HEK293 (cell line): ENCODE data around the gene RSPH9.

Experiments used
- CTCF ChIA-PET: fragments of 350-600 bp; formaldehyde crosslinking; extraction: SDS; loops from one replicate; lab custom pipeline; 2021; ENCODE audit warnings: antibody characterized with exemption; lab: Yijun Ruan, JAX
- POLR2A ChIA-PET: fragments of 300-600 bp; formaldehyde crosslinking; extraction: SDS; loops from one replicate; lab custom pipeline; 2020; ENCODE audit warnings: antibody characterized with exemption, inconsistent platforms; lab: Yijun Ruan, JAX
- H3K27ac ChIP-seq: fragments of 200-500 bp; sonication (Bioruptor generic); 2 replicates; pipeline ENCODE4 v1.5.1; 2014; ENCODE audit warnings: low read depth, low read length, control low read depth, inconsistent platforms; ENCODE audit errors: extremely low read depth
- H3K36me3 ChIP-seq, 2 experiments: fragments of 200-500 bp in 1 of 2; sonication (Bioruptor generic) in 1 of 2; 1 replicate in 1 of 2; 2 replicates in 1 of 2; pipeline ENCODE4 v1.5.1; 2014 to 2017; ENCODE audit warnings: inconsistent platforms in 2 of 2, low read length in 2 of 2; ENCODE audit not compliant: control insufficient read depth in 2 of 2, insufficient read depth in 1 of 2
- H3K4me1 ChIP-seq: fragments of 200-500 bp; sonication (Bioruptor generic); 2 replicates; pipeline ENCODE4 v1.5.1; 2014; ENCODE audit warnings: mild to moderate bottlenecking, low read length, inconsistent platforms; ENCODE audit not compliant: control insufficient read depth, insufficient read depth
- H3K4me3 ChIP-seq: 2 replicates; pipeline ENCODE4 v1.5.1; 2011; ENCODE audit warnings: low read depth, mild to moderate bottlenecking, control low read depth, low read length, moderate library complexity
- H3K9me3 ChIP-seq: fragments of 200-500 bp; sonication (Bioruptor generic); 2 replicates; pipeline ENCODE4 v1.5.1; 2014; ENCODE audit warnings: low read depth, low read length, inconsistent platforms; ENCODE audit not compliant: control insufficient read depth, insufficient read depth
- AEBP2 ChIP-seq: fragments of 450-650 bp; formaldehyde crosslinking; IDR thresholded peaks from 2 replicates; pipeline ENCODE4 v1.5.1; 2016; ENCODE audit warnings: missing biosample characterization, missing genetic modification characterization, borderline replicate concordance
- BCL11A ChIP-seq: fragments of 450-650 bp; formaldehyde crosslinking; IDR thresholded peaks from 2 replicates; pipeline ENCODE4 v1.5.1; 2016; ENCODE audit warnings: low read depth, missing biosample characterization, missing genetic modification characterization
- IKZF3 ChIP-seq: fragments of 450-650 bp; IDR thresholded peaks from 2 replicates; pipeline ENCODE4 v1.5.0; 2018; ENCODE audit warnings: missing biosample characterization, mild to moderate bottlenecking, missing genetic modification characterization, moderate library complexity
- SALL2 ChIP-seq: fragments of 450-650 bp; formaldehyde crosslinking; IDR thresholded peaks from 2 replicates; pipeline ENCODE4 v1.5.0; 2017; ENCODE audit warnings: missing biosample characterization, mild to moderate bottlenecking, missing genetic modification characterization, borderline replicate concordance
- SP3 ChIP-seq: fragments of 450-650 bp; formaldehyde crosslinking; IDR thresholded peaks from 2 replicates; pipeline ENCODE4 v1.5.1; 2016; ENCODE audit warnings: missing biosample characterization, missing genetic modification characterization
- TSHZ1 ChIP-seq: fragments of 450-650 bp; formaldehyde crosslinking; IDR thresholded peaks from 2 replicates; pipeline ENCODE4 v1.5.1; 2016; ENCODE audit warnings: missing biosample characterization, missing genetic modification characterization, borderline replicate concordance
- YY1 ChIP-seq: fragments of 450-650 bp; formaldehyde crosslinking; IDR thresholded peaks from 2 replicates; pipeline ENCODE4 v1.5.1; 2018; ENCODE audit warnings: missing biosample characterization, missing genetic modification characterization
- ZBTB11 ChIP-seq: fragments of 450-650 bp; formaldehyde crosslinking; conservative IDR thresholded peaks from 2 replicates; pipeline ENCODE4 v1.5.1; 2016; ENCODE audit warnings: low read depth, missing biosample characterization, missing genetic modification characterization
- ZBTB20 ChIP-seq: fragments of 450-650 bp; formaldehyde crosslinking; IDR thresholded peaks from 2 replicates; pipeline ENCODE4 v1.5.1; 2016; ENCODE audit warnings: missing biosample characterization, missing genetic modification characterization
- ZIC2 ChIP-seq: fragments of 450-650 bp; formaldehyde crosslinking; IDR thresholded peaks from 2 replicates; pipeline ENCODE4 v1.5.1; 2016; ENCODE audit warnings: missing biosample characterization, missing genetic modification characterization
- ZNF114 ChIP-seq: fragments of 450-650 bp; formaldehyde crosslinking; IDR thresholded peaks from 2 replicates; pipeline ENCODE4 v1.5.0; 2017; ENCODE audit warnings: missing biosample characterization, missing genetic modification characterization
- ZNF121 ChIP-seq: fragments of 450-650 bp; formaldehyde crosslinking; IDR thresholded peaks from 2 replicates; pipeline ENCODE4 v1.5.1; 2016; ENCODE audit warnings: missing biosample characterization, missing genetic modification characterization
- ZNF148 ChIP-seq: fragments of 450-650 bp; formaldehyde crosslinking; IDR thresholded peaks from 2 replicates; pipeline ENCODE4 v1.5.0; 2017; ENCODE audit warnings: missing biosample characterization, missing genetic modification characterization, borderline replicate concordance
- ZNF169 ChIP-seq: fragments of 450-650 bp; formaldehyde crosslinking; IDR thresholded peaks from 2 replicates; pipeline ENCODE4 v1.5.1; 2016; ENCODE audit warnings: missing biosample characterization, missing genetic modification characterization
- ZNF274 ChIP-seq, 2 experiments: fragments of 200-500 bp in 1 of 2; fragments of 450-650 bp in 1 of 2; sonication (Bioruptor generic) in 1 of 2; formaldehyde crosslinking in 1 of 2; IDR thresholded peaks; 2 replicates each; pipeline versions ENCODE4 v1.5.1 to v1.6.1; 2014 to 2016; ENCODE audit warnings: borderline replicate concordance in 1 of 2, inconsistent platforms in 1 of 2, low read length in 1 of 2, missing biosample characterization in 1 of 2, missing genetic modification characterization in 1 of 2
- ZNF324 ChIP-seq: fragments of 450-650 bp; formaldehyde crosslinking; IDR thresholded peaks from 2 replicates; pipeline ENCODE4 v1.5.1; 2016; ENCODE audit warnings: missing biosample characterization, missing genetic modification characterization
- ZNF366 ChIP-seq: fragments of 450-650 bp; formaldehyde crosslinking; conservative IDR thresholded peaks from 2 replicates; pipeline ENCODE4 v1.5.1; 2016; ENCODE audit warnings: missing biosample characterization, missing genetic modification characterization
- ZNF37A ChIP-seq: fragments of 450-650 bp; IDR thresholded peaks from 2 replicates; pipeline ENCODE4 v1.5.1; 2018; ENCODE audit warnings: missing biosample characterization, missing genetic modification characterization
- ZNF433 ChIP-seq: fragments of 450-650 bp; formaldehyde crosslinking; IDR thresholded peaks from 2 replicates; pipeline ENCODE4 v1.5.1; 2016; ENCODE audit warnings: missing biosample characterization, missing genetic modification characterization, low read depth
- ZNF561 ChIP-seq: fragments of 450-650 bp; IDR thresholded peaks from 2 replicates; pipeline ENCODE4 v1.5.1; 2018; ENCODE audit warnings: missing biosample characterization, missing genetic modification characterization, borderline replicate concordance
- ZNF585B ChIP-seq: fragments of 450-650 bp; formaldehyde crosslinking; IDR thresholded peaks from 2 replicates; pipeline ENCODE4 v1.5.1; 2016; ENCODE audit warnings: missing biosample characterization, missing genetic modification characterization
- ZNF623 ChIP-seq: fragments of 450-650 bp; formaldehyde crosslinking; IDR thresholded peaks from 2 replicates; pipeline ENCODE4 v1.5.1; 2016; ENCODE audit warnings: missing biosample characterization, missing genetic modification characterization
- ZNF624 ChIP-seq: fragments of 450-650 bp; formaldehyde crosslinking; IDR thresholded peaks from 2 replicates; pipeline ENCODE4 v1.5.1; 2017; ENCODE audit warnings: missing biosample characterization, missing genetic modification characterization
- ZNF776 ChIP-seq: fragments of 450-650 bp; formaldehyde crosslinking; IDR thresholded peaks from 2 replicates; pipeline ENCODE4 v1.5.0; 2017; ENCODE audit warnings: missing biosample characterization, missing genetic modification characterization, borderline replicate concordance
- ZSCAN16 ChIP-seq: fragments of 450-650 bp; formaldehyde crosslinking; IDR thresholded peaks from 2 replicates; pipeline ENCODE4 v1.5.1; 2016; ENCODE audit warnings: missing biosample characterization, missing genetic modification characterization

Gene RSPH9

GRCh38 chr6:43627008-43627825, 17.6 kb upstream of the RSPH9 start:
- H3K36me3 ChIP-seq: peaks cover 11 to 42% of the 10 kb centered on the region in 2 experiments
- H3K4me3 ChIP-seq: peak overlapping the region; percentile 17
- H3K27ac ChIP-seq: peak overlapping the region; percentile 63
- 0 out of 2 replicates have a peak, but pooled peaks cover 8% of the 10 kb centered on the region for H3K4me1 ChIP-seq
- POLR2A ChIA-PET: interaction anchor here (0.6 to 4.2 kb wide), 14 partner anchors 8 to 403 kb away, joined by 3 to 40 read pairs (median 3); partner anchors contain the start of genes LRRC73, MAD2L1BP, POLH and RSPH9
- no peaks in the 10 kb centered on the region for H3K9me3 ChIP-seq
- CTCF ChIA-PET: interaction anchor here (0.6 to 1.2 kb wide), 6 partner anchors 15 to 546 kb away, joined by 3 to 8 read pairs (median 4); no protein-coding TSS in a partner anchor
- no peak for TF ChIP-seq ZBTB20
- TF ChIP-seq ZNF624 (tag by site-specific recombination): no peak
- no peak for TF ChIP-seq ZNF585B (tag by site-specific recombination)
- no peak for TF ChIP-seq TSHZ1 (tag by site-specific recombination)
- no peak for TF ChIP-seq YY1 (tag by site-specific recombination)
- TF ChIP-seq SALL2 (tag by site-specific recombination): no peak
- no peak for TF ChIP-seq ZNF114 (tag by site-specific recombination)
- no peak for TF ChIP-seq ZNF623
- no peak for TF ChIP-seq ZNF37A (tag by site-specific recombination)
- TF ChIP-seq ZNF148 (tag by site-specific recombination): no peak
- TF ChIP-seq BCL11A (tag by site-specific recombination): peak; percentile 98
- TF ChIP-seq ZNF561 (tag by site-specific recombination): no peak
- no peak for TF ChIP-seq ZNF121
- TF ChIP-seq ZSCAN16 (tag by site-specific recombination): no peak
- no peak for TF ChIP-seq ZNF274 (IDR thresholded peaks at IDR 0.05; ENCODE audit: low read length)
- TF ChIP-seq ZNF274 (tag by site-specific recombination; IDR thresholded peaks at IDR 0.05; ENCODE audit: borderline replicate concordance): no peak
- TF ChIP-seq ZNF366 (tag by site-specific recombination): peak; percentile 94
- TF ChIP-seq ZIC2 (tag by site-specific recombination): no peak
- TF ChIP-seq SP3: peak; percentile 55
- TF ChIP-seq ZBTB11 (tag by site-specific recombination): no peak
- peak; percentile 60; the same call in 1 of the 2 replicates for TF ChIP-seq ZNF324
- TF ChIP-seq IKZF3 (tag by site-specific recombination): peak; percentile 76
- no peak for TF ChIP-seq ZNF776 (tag by site-specific recombination)
- no peak for TF ChIP-seq ZNF169 (tag by site-specific recombination)
- no peak for TF ChIP-seq AEBP2
- TF ChIP-seq ZNF433 (tag by site-specific recombination): no peak
